CD4-positive, alpha-beta T cell treated with Interleukin-21 for 1 hour (primary cell): ENCODE results near the gene NHERF2.
"Not testable (repeated sequence)": the region's sequence is repeated elsewhere in the genome, so short reads cannot be mapped to it uniquely, and the experiment has no call there.

Experiments
- DNase-seq: peaks from one replicate; pipeline ENCODE4 v3.0.0-alpha.2; 2020

Gene NHERF2

DNA sequence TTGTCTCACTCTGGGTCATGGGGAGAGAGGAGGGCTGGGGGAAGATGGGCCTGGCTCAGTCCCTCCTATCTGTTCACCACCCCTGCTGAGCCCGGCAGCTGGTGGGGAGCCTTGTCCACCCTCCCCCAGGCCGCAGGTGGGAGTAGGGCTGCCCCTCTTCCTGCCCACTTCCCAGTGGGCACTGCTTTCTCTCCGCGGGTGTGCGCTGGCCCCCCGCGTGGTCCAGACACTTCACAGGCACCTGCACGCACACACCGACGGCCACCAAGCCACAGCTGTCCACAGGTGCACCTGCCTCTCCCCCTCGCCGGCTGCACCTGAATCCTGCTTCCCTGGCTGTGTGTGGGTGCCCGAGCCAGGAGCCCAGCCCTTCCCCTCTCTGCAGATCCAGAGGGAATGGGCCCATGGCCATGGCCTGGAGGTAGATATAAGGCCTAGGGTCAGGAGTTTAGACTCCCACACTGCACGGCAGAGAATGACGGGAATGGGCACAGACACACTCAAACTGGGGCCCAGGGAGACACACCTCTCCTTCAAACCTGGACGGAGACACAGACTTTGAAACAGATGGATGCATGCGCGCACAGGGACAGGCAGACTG, 2.0 kb downstream of the NHERF2 start:
- no peak for DNase-seq

- DNase-seq = no peak
Measured at GRCh38 chr16:2029350-2029749, 2.6 kb downstream of the NHERF2 start.

DNA sequence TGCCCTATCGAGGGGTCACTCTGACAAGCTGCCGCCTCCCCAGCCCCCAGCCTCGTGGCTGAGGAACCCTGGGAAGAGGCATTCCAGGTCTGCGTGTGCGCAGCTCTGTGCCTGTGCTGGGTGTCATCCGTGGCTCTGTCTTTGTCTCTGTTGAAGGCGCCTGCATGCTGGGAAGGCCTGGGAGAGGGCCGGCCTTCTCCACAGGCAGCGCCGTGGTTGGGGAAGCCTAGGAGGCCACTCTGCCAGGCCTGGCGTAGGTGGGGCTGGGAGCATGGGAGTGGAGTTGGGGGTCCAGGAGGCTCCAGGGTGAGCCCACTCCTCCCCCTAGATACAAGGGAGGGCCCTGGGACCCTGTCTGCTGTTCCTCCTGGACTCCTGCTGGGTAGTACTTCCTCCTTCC, 3.3 kb downstream of the NHERF2 start:
- no peak for DNase-seq

- DNase-seq = no peak
Measured at GRCh38 chr16:2031081-2031577, 4.4 kb downstream of the NHERF2 start.

- no peak for DNase-seq
Measured at GRCh38 chr16:2032285-2033056, 5.8 kb downstream of the NHERF2 start.

DNA sequence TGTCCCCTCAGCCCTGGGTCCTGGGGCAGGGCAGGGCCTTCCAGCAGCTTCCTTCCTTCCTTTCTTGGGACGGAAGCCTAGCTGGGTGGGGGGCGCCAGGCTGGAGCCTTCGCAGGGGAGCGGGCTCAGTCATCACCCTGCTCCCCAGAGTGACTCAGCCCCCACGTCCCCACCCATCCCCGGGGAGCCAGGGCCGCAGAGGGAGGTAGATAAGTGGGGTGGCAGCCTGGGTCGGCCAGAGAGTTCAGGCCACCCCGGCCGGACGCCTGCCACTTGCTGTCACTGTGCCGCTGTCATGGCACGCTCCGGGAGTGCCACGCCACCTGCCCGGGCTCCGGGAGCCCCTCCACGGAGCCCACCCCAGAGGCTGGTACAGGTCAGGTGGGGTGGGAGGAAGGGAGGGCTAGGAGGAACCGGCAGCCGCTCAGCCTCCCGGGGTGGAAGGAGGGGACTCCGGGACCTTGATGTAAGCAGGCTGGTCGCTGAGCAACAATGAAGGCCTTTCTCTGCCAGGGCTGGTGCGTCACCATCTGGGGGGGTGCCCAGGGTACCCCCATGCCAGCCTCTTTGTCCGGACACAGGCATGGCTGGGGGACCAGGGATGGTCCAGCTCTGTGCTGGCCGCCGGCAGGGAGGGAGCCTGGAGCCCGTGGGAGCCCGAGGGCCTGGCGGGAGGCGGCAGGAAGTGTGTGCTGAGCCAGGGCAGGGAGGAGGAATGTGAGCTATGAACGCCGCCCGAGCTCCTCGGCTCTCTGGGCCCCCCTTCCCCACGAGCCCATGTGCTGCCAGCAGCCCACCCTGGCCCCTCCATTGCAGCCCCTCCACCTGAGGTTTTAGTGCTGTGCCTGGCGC, 6.6 kb downstream of the NHERF2 start:
- DNase-seq = no peak

- DNase-seq = not testable (repeated sequence)
Measured at GRCh38 chr16:2033909-2034695, 7.4 kb downstream of the NHERF2 start.

- DNase-seq = no peak
Measured at GRCh38 chr16:2034696-2035430, 8.2 kb downstream of the NHERF2 start.

DNA sequence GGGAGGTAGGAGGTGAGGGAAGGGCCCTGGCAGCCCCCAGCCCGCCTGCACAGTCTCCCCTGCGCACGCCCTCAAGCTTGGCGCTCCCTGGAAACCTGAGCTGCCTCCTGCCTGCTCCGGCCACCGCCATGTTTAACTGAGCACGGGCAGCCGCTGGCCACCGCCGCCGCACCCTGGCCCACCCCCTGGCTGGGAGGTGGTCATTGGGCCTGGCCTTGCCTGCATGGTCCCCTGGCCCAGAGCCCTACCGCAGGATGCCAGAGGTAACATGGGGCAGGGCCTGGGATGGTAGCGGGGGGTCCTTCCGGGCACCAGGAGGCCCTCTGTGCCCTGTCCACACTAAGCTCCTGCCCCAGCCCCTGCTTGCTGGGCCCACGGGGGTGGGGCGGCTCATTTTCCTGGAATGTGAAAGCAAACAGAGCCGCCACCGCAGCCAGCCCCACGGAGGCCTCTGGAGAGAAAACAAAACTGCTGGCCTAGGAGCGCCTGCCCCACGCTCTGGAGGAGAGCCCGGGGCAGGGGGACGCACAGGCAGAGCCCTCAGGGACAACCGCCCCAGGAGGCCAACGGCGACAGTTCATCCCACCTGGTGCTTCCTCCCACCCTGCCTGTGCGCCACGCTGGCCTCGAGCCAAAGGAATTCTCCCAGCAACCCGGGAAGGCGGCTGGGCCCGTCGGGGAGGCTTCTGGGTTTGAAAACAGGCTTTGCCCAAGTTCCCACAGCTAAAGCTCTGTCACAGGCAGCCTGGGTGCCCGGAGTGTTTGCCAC, 8.9 kb downstream of the NHERF2 start:
- DNase-seq = no peak

GRCh38 chr16:2036200-2036966, 9.7 kb downstream of the NHERF2 start:
- DNase-seq = no peak

DNA sequence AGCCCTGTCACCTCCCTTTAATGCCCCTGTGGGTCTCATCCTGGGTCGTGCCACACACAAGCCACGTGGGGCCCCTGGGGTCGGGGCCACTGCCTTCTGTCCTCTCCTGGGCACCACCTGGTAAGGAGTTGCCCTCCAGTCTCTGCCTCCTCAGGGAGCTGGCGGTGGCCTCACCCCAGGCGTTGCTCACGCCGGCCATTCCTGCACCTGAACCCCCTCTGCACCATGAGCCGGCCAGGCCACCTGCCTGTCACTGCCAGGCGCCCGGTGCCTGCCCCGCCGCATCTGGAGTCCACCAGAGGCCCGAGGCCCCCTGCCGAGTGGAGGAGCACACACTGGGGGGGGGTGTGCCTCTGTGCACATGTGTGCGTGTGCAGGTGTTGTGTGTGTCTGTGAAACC, 10.4 kb downstream of the NHERF2 start:
- DNase-seq = no peak

DNA sequence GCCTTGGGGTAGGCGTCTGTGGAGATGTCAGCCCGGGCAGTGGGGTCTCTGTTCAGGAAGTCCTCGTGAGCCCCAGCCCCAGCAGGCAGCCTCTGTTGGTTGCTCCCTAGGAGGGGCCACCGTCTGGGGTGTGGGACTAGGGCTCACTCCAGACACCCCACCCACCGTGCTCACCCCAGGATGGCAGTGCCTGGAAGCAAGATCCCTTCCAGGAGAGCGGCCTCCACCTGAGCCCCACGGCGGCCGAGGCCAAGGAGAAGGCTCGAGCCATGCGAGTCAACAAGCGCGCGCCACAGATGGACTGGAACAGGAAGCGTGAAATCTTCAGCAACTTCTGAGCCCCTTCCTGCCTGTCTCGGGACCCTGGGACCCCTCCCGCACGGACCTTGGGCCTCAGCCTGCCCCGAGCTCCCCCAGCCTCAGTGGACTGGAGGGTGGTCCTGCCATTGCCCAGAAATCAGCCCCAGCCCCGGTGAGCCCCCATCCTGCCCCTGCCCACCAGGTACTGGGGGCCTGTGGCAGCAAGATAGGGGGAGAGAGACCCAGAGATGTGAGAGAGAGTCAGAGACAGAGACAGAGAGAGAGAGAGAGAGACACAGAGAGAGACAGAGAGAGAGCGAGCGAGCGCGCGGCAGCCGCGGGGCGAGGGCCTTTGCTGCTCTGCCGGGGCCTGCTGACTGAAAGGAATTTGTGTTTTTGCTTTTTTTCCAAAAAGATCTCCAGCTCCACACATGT, 11.1 kb downstream of the NHERF2 start:
- DNase-seq = no peak

DNA sequence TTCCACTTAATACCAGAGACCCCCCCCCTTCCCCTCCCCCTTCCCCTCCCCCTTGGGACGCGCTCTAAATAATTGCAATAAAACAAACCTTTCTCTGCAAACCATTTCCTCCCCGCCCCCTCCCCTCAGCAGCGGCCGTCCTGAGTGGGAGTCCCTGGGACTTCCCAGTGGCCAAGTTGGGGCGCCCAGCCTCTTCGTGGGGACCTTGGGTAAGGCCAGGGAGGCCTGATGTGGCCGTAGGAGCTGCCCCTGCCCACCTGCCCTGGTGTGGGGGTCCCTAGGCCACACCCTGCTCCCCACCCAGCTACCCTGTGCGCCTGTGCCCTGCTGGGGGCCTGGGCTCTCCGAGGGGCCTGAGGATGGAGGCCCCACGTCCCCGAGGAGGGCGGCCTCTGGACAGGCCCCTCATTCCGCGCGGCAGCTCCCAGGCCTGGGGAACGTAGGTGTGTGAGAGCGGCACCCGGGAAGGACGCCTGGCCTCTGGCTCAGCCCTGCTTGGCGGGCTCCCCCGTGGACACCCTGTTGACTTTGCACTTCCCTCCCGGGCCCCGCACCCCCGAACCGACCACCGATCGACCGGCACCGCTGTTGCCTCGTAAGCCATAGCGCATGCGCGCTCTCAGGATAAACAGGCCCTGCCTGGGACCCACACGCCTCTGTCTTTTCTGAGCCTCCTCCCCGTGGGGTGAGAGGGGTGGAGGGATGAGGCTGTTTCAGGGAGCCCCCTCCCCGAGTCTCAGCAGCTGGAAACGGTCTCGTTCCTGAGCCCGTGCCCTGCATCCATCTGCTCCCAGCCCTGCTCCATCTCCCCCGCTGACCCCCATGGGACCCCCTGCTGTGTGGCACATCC, 11.9 kb downstream of the NHERF2 start:
- DNase-seq = no peak

DNA sequence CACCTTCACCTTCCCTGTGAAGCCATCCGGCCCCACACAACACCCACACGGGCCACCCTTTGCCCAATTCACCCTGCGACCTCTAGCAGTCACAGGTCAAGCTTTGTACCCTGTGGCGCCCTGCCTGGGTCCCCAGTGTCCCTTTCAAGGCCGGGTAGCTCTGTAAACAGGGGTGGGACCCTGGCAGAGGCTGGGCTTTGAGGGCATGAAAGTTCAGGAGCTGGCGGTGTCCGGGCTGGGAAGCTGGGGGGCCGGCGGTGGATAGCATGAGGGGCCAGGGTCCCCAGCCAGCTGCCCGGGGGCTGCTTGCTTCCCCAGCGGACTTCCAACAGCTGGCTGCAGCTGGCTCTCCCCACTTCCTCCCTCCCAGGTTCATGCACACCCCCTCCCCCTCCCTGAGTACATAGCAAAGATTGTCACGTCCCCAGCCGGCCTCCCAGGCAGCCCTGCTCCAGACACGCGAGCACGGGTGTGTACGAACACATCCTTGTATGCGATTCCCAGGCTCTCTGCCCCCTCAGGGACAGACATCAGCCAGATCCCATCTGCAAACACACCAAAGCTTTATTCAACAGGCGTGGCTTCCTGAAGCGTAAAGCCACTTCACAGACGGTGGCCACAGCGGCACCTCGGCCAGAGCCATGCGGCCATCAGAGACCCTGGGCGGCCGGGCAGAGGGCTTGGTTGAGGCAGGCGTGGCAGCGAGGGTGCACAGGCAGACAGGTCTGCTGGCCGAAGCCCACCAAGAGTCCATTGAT, 12.8 kb downstream of the NHERF2 start:
- DNase-seq = no peak

GRCh38 chr16:2040041-2040786, 13.5 kb downstream of the NHERF2 start:
- DNase-seq = no peak

- no peak for DNase-seq
Measured at GRCh38 chr16:2040787-2041522, 14.3 kb downstream of the NHERF2 start.
